ENCODE data around the gene SCN1B. TPM values are rescaled to one million over a fixed set of nuclear protein-coding genes. Genes with fewer than 3 reads are reported as not detected.

The SCN1B gene
- total and polyA plus RNA-seq, 2 of the 13 experiments (the other 11 are each of a cell fraction or from before 2014, with no cell fraction given) = 2.7 to 20.1 TPM

DNA sequence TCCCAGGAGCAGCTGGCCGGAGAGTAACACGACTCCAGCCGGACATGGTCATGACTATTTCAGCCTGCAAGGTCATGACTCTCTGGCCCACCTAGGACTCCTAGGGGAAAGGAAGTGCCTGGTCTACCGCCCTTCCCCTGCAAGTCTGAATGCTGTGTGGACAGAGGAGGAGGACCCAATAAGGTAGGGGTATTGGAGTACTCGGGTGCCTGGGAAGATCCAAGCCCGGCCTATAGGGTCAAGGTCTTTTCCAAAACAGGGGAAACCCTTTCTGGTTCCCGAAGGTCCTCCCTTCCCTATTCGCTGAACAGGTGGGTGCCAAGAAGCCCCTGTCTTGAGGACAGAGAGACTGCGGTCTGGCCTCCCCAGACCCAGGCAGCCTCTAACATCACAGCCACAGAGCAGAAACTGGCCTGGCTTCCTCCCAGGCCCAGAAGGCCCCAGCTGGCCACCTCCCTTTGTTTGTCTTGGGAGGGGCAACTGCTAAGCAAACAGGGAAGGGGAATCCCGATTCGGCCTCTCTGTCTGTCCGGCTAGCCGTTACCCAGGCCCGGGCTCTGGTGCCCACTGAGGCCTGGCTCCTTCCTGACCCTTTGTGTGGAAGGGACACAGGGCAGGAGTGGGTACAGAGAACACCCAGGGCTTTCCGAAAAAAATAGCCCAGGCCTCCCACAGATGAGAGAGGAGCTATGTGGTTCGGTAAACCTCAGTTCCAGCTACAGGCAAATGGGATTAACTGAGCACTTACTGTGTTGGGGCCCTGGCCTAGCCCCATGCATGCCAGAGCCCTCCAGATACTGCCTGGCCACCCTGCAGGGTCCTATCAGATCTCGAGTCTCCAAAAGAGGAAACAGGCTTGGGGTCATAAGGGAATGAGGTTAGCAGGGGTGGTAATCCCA lies 35.4 kb upstream of the SCN1B start (continued):
- TF ChIP-seq, protein P1, sequence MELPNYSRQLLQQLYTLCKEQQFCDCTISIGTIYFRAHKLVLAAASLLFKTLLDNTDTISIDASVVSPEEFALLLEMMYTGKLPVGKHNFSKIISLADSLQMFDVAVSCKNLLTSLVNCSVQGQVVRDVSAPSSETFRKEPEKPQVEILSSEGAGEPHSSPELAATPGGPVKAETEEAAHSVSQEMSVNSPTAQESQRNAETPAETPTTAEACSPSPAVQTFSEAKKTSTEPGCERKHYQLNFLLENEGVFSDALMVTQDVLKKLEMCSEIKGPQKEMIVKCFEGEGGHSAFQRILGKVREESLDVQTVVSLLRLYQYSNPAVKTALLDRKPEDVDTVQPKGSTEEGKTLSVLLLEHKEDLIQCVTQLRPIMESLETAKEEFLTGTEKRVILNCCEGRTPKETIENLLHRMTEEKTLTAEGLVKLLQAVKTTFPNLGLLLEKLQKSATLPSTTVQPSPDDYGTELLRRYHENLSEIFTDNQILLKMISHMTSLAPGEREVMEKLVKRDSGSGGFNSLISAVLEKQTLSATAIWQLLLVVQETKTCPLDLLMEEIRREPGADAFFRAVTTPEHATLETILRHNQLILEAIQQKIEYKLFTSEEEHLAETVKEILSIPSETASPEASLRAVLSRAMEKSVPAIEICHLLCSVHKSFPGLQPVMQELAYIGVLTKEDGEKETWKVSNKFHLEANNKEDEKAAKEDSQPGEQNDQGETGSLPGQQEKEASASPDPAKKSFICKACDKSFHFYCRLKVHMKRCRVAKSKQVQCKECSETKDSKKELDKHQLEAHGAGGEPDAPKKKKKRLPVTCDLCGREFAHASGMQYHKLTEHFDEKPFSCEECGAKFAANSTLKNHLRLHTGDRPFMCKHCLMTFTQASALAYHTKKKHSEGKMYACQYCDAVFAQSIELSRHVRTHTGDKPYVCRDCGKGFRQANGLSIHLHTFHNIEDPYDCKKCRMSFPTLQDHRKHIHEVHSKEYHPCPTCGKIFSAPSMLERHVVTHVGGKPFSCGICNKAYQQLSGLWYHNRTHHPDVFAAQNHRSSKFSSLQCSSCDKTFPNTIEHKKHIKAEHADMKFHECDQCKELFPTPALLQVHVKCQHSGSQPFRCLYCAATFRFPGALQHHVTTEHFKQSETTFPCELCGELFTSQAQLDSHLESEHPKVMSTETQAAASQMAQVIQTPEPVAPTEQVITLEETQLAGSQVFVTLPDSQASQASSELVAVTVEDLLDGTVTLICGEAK (IDR thresholded peaks at IDR 0.05) = no peak
- TF ChIP-seq, protein P1 (CRISPR knock-in tag; IDR thresholded peaks at IDR 0.05) = 0 out of 2 replicates have a peak, but pooled peaks have one; percentile 12
- TF ChIP-seq, protein P2, sequence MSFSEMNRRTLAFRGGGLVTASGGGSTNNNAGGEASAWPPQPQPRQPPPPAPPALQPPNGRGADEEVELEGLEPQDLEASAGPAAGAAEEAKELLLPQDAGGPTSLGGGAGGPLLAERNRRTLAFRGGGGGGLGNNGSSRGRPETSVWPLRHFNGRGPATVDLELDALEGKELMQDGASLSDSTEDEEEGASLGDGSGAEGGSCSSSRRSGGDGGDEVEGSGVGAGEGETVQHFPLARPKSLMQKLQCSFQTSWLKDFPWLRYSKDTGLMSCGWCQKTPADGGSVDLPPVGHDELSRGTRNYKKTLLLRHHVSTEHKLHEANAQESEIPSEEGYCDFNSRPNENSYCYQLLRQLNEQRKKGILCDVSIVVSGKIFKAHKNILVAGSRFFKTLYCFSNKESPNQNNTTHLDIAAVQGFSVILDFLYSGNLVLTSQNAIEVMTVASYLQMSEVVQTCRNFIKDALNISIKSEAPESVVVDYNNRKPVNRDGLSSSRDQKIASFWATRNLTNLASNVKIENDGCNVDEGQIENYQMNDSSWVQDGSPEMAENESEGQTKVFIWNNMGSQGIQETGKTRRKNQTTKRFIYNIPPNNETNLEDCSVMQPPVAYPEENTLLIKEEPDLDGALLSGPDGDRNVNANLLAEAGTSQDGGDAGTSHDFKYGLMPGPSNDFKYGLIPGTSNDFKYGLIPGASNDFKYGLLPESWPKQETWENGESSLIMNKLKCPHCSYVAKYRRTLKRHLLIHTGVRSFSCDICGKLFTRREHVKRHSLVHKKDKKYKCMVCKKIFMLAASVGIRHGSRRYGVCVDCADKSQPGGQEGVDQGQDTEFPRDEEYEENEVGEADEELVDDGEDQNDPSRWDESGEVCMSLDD (CRISPR knock-in tag; IDR thresholded peaks at IDR 0.05; ENCODE audit: borderline replicate concordance) = no peak
- TF ChIP-seq PPARG (CRISPR knock-in tag; conservative IDR thresholded peaks at IDR 0.05) (peak; percentile 77), ATF4 (CRISPR knock-in tag; IDR thresholded peaks at IDR 0.05) (no peak), KDM5A (IDR thresholded peaks at IDR 0.05; ENCODE audit: borderline replicate concordance, low read length) (no peak)
- TF ChIP-seq, protein P3, sequence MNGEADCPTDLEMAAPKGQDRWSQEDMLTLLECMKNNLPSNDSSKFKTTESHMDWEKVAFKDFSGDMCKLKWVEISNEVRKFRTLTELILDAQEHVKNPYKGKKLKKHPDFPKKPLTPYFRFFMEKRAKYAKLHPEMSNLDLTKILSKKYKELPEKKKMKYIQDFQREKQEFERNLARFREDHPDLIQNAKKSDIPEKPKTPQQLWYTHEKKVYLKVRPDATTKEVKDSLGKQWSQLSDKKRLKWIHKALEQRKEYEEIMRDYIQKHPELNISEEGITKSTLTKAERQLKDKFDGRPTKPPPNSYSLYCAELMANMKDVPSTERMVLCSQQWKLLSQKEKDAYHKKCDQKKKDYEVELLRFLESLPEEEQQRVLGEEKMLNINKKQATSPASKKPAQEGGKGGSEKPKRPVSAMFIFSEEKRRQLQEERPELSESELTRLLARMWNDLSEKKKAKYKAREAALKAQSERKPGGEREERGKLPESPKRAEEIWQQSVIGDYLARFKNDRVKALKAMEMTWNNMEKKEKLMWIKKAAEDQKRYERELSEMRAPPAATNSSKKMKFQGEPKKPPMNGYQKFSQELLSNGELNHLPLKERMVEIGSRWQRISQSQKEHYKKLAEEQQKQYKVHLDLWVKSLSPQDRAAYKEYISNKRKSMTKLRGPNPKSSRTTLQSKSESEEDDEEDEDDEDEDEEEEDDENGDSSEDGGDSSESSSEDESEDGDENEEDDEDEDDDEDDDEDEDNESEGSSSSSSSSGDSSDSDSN (CRISPR knock-in tag; IDR thresholded peaks at IDR 0.05) = peak; percentile 42; the same call in 1 of the 2 replicates
- TF ChIP-seq, protein P4, sequence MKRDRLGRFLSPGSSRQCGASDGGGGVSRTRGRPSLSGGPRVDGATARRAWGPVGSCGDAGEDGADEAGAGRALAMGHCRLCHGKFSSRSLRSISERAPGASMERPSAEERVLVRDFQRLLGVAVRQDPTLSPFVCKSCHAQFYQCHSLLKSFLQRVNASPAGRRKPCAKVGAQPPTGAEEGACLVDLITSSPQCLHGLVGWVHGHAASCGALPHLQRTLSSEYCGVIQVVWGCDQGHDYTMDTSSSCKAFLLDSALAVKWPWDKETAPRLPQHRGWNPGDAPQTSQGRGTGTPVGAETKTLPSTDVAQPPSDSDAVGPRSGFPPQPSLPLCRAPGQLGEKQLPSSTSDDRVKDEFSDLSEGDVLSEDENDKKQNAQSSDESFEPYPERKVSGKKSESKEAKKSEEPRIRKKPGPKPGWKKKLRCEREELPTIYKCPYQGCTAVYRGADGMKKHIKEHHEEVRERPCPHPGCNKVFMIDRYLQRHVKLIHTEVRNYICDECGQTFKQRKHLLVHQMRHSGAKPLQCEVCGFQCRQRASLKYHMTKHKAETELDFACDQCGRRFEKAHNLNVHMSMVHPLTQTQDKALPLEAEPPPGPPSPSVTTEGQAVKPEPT (CRISPR knock-in tag; IDR thresholded peaks at IDR 0.05; ENCODE audit: low read depth) = 0 out of 2 replicates have a peak, but pooled peaks have one; percentile 35
